Stimulated activated CD8-positive, alpha-beta memory T cell treated with anti-CD3 and anti-CD28 coated beads, Interleukin-15, amount 100 ng/mL, for 48 hours (primary cell): ENCODE results near the gene CYTH3.
A peak's percentile ranks its signal among the peaks of the same experiment; 100 is the strongest.

Source experiments
- DNase-seq, 2 donors: peaks; one replicate each; pipeline ENCODE4 v3.0.0-alpha.2; 2020; ENCODE audit warnings: low read depth in 2 of 2

The CYTH3 gene

GRCh38 chr7:6279937-6280336, 7.5 kb upstream of the CYTH3 start:
- no peak for DNase-seq

GRCh38 chr7:6279341-6279740, 6.9 kb upstream of the CYTH3 start:
- no peak for DNase-seq

DNA sequence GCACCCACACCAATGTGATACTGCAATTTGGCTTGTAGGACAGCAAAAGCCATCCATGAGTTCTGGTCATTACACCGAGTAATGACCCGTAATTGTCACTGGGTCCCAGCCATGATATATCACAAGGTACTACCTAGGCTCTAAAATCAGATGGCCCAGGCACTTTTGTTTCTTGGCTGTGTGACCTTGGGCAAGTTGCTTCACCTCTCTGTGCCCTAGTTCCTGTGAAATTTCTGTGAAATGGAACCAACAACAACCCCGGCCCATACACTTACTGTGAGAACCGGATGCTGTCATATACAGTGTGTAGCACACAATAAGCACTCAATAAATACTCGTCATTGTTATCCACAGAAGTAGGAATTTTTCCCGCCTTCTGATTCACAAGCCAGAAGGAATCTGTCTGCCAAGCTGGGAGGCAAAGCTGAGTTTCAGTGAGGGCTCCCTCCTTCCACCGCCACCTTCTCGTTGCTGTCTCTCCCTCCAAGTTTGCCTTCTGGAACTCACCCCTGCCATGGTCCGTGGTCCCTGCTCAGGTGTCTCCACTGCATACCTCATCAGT, 6.4 kb upstream of the CYTH3 start:
- DNase-seq: no peak

- no peak for DNase-seq
Observed at GRCh38 chr7:6277476-6277875, 5.1 kb upstream of the CYTH3 start.

DNA sequence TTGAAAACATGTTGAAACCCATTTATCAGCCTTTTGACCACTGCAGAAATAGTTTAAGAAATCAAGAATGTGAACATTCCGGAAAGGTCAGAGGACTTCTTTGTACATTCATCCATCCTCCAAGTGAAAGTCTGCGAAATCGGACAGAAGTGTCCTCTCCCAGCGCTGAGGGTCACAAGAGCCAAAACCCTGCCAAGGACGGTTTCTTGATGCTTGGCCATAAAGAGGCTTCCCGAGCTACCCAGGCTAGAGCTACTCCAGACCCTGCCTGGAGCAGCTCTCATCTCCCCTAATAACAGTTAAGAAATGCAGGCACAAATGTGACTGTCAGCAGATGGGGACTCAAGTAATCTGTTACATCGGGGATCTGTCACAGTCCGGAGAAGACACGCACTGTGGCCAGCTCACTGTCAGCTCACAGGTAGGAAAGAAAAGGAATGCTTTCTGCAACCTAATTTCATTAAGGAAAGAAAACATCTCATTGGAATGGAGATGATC, 4.5 kb upstream of the CYTH3 start:
- no peak for DNase-seq

GRCh38 chr7:6274743-6275142, 2.3 kb upstream of the CYTH3 start:
- DNase-seq: no peak

- DNase-seq: no peak
Observed at GRCh38 chr7:6273917-6274630, 1.6 kb upstream of the CYTH3 start.

GRCh38 chr7:6273380-6273837, 985 bp upstream of the CYTH3 start:
- DNase-seq: no peak

DNA sequence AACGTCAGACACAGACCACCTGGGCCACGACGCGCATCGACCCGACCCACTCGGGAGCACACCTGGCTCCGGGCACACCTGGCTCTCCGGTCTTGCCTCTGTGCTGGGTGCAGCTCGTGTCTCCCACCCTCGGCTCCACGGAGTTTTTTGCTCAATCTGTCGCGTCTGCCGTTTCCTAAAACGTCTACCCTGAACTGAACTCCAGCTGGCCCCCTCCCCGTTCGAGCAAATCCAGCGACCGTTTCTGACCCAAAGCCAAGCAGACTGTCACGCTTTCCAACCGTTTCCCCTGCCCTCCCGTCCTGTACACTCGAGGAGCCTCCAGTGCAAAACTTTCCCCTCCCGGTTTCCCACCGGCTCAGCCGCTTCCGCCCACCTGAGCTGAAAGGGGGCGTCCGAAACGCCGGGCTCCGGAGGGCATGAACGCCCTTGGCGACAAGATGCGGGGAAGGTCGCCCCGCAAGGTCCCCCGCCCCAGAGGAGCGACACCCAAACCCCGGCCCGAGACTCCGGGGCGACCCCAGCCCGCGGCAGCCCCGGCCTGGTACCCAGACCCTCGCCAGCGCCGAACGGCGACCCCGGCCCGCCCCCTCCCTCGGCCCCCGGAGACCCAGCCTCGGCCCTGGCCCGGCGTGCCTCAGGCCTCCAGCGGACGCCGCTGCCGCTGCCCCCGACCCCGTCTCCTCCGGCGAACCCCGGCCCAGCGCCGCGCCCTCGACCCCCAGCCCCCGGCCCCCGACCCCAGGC, 557 bp downstream of the CYTH3 start:
- no peak for DNase-seq

GRCh38 chr7:6271060-6271658, 1.3 kb downstream of the CYTH3 start:
- peak in 1 of 2 donors; percentile 3 for DNase-seq

- no peak for DNase-seq
Observed at GRCh38 chr7:6269527-6269926, 2.9 kb downstream of the CYTH3 start.

GRCh38 chr7:6268907-6269306, 3.5 kb downstream of the CYTH3 start:
- no peak for DNase-seq

DNA sequence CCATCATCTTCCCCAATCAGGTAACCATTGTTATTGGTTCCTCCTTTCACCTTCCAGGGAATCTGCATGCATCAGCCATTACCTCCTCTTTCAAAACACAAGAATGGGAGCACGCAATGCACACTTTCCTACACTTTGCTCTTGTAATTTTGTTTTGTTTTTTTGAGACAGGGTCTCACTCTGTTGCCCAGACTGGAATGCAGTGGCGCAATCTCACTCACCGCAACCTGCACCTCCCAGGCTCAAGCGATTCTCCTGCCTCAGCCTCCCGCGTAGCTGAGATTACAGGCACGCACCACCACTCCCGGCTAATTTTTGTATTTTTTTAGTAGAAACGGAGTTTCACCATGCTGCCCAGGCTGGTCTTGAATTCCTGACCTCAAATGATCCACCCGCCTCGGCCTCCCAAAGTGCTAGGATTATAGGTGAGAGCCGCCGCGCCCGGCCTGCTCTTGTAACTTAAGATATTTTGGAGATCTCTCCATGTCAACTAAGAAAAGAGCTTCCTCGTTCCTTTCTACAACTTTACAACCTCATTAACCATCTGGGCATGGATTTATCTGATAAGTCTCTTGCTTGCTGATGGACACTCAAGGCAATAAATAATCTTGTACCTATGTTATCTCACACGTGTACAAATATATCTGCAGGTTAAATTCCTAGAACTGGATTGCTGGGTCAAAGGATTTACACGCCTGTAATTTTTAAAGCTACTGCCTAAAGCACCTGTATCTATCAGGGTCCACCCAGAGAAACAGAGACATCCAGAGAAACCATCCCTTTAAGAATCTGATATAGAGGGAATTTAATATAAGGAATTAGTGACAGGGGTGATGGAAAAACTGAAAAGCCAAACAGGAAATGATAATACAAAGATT, 4.2 kb downstream of the CYTH3 start:
- DNase-seq: no peak

DNA sequence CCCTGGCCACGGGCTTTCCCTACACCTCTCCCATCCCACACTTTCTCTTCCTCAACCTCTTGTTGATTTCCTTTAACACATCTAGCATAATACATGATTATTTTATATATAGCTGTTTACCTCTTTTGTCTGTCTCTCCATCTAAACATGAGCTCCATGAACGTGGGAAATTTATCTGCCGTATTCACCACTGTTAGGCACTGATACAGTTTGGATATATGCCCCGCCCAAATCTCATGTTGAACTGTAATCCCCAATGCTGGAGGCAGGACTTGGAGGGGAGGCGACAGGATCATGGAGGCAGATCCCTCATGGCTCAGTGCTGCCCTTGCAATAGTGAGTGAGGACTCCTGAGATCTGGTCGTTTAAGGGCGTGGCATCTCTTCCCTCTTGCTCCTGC, 5.7 kb downstream of the CYTH3 start:
- no peak for DNase-seq

DNA sequence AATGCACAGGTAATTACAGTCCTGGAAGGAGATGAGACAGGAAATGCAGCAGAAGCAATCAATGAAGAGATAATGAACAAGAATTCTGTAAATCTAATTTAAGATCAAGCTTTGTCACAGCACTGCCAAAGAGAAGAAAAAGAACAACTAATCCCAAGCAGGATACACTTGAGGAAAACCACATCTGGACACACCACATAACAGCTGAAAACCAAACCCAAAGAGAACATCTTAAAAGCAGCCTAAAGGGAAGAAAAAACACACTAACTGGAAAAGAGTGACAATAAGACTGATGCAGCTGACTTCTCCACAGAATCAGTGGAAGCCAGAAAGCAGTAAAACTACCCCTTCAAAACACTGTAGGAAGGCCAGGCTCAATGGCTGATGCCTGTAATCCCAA, 10.2 kb downstream of the CYTH3 start:
- no peak for DNase-seq

- DNase-seq: no peak
Observed at GRCh38 chr7:6261699-6262098, 10.7 kb downstream of the CYTH3 start.

DNA sequence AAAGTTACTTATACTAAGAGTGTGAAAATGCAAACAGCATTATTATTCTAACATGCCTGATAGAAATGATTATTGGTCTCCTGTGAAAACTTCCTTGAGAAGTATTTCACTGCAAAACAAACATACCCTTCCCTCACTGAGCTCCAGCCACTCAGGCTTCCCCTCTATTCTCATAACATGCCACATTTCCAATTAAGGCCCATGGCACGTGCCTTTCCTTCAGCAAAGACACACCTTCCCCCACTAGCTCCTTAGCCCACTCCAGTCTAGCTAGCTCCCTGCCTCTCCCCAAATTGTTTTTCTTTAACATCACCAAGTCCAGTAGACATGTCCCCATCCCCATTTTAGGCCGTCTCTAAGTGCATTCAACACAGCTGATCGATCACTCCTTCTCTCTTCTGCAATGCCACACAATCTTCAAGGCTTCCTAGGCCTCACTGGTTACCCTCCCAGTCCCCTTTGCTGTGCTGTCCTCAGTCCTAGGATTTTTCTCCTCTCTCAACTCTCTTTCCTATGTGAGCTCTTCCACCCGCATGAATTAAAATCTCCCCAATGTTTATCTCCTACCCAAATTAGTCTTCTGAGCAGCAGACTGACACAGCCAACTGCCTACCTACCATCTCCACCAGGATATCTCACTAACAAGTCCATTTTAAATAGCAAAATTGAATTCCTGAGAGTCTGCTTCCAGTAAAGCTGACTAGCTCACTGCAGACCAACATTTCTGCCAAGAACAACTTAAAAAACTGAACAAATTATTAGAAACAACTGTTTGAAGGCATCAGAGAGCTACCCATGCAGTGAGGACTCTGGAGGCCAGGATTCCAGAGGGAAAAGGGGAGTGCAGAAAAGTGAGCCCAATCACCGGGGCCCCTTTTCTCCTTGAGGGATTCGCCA, 11.9 kb downstream of the CYTH3 start:
- DNase-seq: no peak

DNA sequence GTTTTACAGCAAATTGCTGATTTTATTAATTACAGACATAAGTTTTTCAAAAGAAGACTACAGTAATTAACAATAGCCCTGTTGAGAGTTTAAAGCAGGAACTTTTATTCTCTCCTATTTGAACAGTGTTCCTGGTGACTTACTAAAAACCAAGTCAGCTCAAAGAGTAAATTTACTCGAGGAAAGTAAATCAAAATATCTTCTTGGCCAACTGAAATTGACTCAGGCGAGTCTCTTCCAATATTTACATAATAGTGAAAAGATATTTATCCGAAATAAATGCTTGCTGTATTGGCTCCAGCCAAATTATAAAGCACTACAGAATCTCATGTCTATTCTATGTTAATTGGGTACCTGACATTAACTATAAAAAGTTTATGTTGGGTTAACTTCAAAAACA, 13.2 kb downstream of the CYTH3 start:
- DNase-seq: no peak

DNA sequence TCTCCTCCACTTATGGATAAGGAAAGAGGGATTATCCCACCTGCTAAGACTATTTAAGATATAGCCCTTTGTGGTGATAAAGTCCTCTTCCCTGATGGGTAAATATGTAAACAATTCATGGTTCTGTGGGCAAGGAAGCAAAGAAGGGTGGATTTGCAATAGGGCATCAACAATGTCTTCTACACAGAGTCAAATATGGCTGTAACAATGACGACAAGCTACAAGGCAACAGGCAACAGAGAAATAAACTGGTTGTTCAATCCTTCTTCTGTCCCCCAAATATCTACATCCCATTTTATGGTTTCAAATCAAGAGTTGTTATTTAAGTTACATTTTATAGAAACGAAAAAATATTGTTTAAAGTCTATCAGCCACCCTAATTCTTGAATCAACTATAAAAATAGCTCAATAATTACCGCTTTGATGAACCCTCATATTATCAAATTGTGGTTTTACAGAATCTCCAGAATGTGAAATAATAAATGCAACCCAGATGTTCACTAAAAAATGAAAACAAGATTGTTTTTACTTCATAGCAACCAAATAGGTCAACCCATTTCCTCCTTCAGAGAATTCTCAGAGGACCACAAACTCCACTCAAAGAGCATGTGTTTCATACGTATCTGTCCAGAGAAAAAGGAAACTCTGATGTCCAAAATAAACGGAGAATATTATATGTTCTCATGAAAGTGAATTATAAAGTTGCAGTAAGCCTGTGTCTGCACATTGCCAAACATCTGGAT, 13.8 kb downstream of the CYTH3 start:
- DNase-seq: no peak

DNA sequence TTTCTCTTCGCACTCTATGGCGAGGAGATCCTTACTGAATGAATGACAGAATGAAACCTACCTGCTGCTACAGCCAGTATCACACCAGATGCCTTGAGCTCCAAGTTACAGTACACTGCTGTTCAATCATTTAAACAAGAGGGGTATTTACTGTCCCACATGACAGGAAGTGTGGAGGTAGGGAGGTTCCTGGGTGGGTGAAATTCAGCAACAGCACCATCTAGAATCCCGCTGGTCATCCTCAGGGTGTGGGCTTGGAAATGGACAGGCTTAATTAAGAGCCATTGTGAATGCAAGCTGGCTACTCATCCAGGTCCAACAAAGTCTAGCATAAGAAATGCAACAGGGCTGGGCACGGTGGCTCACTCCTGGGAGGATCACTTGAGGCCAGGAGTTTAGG, 14.7 kb downstream of the CYTH3 start:
- no peak for DNase-seq
